T47D (cell line): Measurements from ENCODE around the gene PRR12.

Experiments
- DNase-seq, 2 experiments: peaks; one replicate each; pipeline versions ENCODE4 v3.0.0 to v3.0.0-alpha.2; 2011 to 2012; ENCODE audit warnings: low read depth in 1 of 2, low spot score in 1 of 2
- JUND ChIP-seq: IDR thresholded peaks from 2 replicates; pipeline ENCODE4 v1.6.1; 2012; ENCODE audit warnings: low read depth
- in situ Hi-C: cut with HindIII; loops from 2 replicates; pipeline ENCODE4 v1.10.0; 2016; ENCODE audit warnings: low sequenced_read_pairs, low pct_unique_long_range_greater_than_20kb

PRR12 gene, protein sequence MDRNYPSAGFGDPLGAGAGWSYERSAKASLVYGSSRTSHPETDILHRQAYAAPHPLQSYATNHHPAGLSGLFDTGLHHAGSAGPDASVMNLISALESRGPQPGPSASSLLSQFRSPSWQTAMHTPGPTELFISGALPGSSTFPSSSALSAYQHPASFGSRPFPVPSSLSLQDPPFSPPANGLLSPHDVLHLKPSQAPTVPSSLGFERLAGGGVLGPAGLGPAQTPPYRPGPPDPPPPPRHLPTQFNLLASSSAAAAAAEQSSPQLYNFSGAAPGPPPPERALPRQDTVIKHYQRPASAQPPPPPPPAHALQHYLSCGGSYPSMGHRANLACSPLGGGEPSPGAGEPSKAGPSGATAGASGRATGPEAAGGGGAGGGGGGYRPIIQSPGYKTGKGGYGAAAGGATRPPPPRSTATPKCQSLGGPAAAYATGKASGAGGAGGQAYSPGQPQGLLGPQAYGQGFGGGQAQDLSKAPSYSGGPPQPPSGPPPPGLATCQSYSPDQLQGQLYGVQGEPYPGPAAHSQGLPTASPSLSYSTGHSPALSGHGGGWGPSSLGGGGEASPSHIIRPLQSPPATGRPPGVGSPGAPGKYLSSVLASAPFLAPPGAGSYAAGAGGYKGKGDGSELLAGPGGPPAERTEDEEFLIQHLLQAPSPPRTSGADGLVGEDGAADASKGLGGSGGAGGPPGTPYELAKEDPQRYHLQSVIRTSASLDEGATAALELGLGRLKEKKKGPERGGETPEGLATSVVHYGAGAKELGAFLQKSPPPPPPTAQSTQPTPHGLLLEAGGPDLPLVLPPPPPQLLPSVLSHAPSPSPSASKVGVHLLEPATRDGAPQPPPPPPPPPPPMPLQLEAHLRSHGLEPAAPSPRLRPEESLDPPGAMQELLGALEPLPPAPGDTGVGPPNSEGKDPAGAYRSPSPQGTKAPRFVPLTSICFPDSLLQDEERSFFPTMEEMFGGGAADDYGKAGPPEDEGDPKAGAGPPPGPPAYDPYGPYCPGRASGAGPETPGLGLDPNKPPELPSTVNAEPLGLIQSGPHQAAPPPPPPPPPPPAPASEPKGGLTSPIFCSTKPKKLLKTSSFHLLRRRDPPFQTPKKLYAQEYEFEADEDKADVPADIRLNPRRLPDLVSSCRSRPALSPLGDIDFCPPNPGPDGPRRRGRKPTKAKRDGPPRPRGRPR (N-terminal part only)

DNA sequence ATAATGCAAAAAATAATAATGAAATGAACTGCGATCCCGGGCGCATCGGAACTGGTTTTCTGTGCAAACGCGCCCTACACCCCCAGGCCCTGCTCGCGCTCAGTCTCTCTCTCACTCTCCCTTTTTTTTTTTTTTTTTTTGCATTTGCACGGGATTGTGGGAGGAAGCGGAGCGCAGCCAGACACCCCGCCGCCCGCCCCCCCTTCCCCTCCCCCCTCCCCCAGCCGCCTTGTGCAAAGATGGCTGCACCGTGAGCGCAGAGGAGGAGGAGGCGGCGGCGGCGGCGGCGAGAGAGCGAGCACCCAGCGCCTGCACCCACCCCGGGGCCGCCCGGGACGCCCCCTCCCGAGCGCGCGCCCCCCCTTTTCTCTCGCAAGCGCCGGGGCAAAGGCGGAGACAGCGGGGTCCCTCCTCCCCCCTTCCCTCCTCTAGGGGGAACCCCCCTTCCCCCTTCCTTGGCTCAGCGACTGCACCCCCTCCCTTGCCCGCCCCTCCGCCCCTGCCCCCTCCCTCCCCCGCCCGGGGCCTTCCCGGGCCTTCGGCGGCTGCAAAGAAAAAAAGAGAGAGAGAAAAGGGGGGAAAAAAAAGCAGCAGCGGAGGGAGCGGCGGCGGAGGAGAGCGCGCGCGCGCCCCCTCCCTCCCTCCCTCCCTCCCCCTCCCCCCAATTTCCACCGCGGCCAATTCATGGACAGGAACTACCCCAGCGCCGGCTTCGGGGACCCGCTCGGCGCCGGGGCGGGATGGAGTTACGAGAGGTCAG lies at the start of gene PRR12:
Gene PRR12 (plus strand): TSS at position 212 of the 760 bp plus-strand sequence. CDS start 473 bp downstream, at position 685.
- DNase-seq, result peak; percentile 50 to 78
- TF ChIP-seq JUND, result no peak
- in situ Hi-C loops, result no loop called here

DNA sequence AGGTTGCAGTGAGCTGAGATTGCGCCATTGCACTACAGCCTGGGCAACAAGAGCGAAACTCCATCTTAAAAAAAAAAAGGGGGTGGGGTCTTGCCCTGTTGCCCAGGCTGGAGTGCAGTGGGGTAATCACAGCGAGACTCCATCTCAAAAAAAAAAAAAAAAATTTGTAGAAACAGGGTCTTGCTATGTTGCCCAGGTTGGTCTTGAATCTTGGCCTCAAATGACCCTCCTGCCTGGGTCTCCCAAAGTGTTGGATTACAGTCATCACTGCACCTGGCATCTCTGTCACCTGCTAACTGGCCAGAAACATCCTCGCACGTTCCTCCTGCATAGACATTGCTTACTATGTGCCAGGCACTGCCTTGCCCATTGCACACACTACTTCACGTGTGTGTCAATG lies 49.1 kb upstream of the PRR12 start:
- in situ Hi-C loops, result no loop called here
- TF ChIP-seq JUND, result no peak
- DNase-seq, result no peak

DNA sequence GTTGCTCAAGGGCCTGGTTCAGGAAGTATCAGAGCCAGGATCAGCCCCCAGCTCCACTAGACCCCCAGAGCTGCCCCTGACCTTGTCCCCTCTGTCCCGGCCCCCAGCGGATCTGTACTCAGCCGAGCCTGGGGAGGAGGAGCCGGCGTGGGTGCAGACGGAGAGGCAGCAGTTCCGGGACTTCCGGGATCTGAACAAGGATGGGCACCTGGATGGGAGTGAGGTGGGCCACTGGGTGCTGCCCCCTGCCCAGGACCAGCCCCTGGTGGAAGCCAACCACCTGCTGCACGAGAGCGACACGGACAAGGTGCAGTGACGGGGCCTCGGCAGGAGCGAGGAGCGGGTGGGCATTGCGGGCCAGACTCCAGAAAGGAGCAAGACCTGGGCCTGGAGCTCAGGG lies 48.5 kb upstream of the PRR12 start:
- no peak for DNase-seq
- in situ Hi-C loops, result no loop called here
- TF ChIP-seq JUND, result no peak

DNA sequence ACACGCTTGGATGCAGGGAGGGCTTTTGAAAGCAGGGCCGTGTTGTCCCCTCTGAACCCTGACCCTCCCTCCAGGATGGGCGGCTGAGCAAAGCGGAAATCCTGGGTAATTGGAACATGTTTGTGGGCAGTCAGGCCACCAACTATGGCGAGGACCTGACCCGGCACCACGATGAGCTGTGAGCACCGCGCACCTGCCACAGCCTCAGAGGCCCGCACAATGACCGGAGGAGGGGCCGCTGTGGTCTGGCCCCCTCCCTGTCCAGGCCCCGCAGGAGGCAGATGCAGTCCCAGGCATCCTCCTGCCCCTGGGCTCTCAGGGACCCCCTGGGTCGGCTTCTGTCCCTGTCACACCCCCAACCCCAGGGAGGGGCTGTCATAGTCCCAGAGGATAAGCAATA lies 48.0 kb upstream of the PRR12 start:
- no peak for DNase-seq
- TF ChIP-seq JUND, result no peak
- in situ Hi-C loops, result no loop called here

DNA sequence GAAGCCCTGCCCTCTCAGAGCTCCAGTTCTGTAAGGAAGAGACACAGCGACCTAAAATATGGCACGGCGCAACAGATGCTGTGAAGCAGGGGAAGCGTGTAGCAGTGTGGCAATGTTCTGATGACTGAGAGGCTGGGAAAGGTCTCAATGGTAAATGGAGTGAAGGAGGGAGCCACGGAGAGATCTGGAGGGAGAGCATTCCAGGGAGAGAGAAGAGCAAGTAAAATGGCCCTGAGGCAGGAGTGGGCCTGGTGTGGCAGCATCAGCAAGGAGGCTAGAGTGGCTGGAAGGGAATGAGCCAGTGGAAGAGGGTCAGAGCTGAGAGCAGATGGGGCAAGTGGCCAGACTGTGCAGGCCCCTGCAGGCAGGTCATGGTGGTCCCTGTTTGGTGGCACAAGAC lies 46.8 kb upstream of the PRR12 start:
- no peak for DNase-seq
- no peak for TF ChIP-seq JUND
- in situ Hi-C loops, result no loop called here

DNA sequence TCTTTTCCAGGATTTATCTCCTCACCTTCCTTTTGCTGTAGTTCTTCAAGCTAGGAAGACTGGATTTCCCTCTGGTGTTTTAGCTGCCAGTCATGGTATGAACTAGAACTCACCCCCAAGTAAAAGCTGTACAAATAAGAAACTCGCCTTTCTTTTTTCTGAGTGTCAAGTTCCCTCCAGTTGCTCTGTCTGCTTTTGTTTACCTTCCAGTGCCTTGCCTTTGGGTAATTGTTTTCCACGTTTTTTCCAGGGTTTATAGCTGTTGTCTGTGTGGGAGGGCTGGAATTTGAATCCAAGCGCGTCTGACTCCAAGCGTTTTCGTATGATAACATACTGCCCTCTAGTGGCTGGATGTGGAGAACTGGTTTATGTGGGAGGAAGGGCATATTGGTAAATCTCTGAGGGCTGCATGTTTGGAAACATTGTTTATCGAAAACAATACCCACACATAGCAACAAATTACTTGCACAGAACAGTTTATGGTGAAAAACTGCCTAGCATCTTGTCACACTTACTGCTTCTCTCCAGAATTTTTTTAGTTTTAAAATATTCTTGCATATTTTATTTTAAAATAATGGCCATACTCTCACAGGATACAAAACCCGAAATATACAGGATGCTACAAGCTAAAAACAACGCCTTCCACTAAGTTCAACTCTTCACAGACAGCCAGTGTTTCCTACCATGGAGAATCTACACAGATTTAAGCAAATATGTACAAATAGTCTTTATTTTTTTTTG lies 44.0 kb upstream of the PRR12 start:
- TF ChIP-seq JUND, result no peak
- peak; percentile 65 to 97 for DNase-seq
- in situ Hi-C loops, result no loop called here

DNA sequence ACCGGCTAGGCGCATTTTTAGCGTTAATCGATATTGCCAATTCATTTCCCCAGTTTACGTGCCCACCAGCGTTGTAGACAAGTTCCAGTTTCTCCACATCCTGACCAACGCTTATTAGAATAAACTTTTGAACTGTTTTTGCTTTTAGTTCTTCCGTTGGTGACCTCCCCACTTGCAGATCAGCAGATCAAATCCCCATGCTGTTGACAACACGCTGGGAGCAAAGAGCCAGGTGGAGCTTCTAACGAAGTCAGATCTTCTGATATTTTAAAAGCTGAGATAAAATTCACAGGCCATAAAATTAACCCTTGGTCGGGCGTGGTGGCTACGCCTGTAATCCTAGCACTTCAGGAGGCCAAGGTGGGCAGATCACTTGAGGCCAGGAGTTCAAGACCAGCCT lies 41.9 kb upstream of the PRR12 start:
- in situ Hi-C loops, result no loop called here
- no peak for DNase-seq
- TF ChIP-seq JUND, result no peak

DNA sequence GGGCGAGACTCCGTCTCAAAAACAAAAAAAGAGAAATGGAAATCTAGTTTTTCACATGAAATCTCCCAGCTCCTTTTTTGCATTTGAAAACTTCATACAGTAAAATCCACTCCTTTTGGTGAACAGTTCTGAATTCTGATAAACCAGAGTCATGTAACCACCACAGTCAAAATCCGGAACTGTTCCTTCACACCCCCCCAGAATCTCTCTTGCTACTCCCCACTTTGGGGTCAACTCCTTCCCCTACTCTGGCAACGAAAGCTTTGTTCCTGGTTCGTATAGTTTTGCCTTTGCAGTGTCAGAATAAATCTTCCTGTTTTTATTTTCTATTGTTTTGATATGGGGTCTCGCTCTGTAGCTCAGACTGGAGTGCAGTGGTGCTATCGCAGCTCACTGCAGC lies 39.5 kb upstream of the PRR12 start:
- no peak for DNase-seq
- no peak for TF ChIP-seq JUND
- in situ Hi-C loops, result no loop called here

DNA sequence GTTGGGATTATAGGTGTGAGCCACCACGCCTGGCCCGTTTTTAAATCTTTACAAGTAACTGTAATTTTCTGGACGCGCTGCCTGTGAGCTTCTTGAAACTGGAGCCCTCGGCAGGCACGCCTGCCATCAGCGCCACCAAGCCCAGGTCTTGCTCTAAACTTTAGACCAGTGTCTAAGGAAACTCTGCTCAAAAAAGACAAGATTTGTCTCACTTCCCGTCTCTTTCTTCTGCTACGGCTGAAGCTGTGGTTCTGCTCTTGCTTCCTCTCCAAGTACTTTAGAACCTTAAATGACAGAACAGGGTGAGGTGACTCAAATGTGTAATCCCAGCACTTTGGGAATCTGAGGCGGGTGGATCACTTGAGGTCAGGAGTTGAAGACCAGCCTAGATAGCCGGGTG lies 38.2 kb upstream of the PRR12 start:
- no peak for TF ChIP-seq JUND
- no peak for DNase-seq
- in situ Hi-C loops, result no loop called here

DNA sequence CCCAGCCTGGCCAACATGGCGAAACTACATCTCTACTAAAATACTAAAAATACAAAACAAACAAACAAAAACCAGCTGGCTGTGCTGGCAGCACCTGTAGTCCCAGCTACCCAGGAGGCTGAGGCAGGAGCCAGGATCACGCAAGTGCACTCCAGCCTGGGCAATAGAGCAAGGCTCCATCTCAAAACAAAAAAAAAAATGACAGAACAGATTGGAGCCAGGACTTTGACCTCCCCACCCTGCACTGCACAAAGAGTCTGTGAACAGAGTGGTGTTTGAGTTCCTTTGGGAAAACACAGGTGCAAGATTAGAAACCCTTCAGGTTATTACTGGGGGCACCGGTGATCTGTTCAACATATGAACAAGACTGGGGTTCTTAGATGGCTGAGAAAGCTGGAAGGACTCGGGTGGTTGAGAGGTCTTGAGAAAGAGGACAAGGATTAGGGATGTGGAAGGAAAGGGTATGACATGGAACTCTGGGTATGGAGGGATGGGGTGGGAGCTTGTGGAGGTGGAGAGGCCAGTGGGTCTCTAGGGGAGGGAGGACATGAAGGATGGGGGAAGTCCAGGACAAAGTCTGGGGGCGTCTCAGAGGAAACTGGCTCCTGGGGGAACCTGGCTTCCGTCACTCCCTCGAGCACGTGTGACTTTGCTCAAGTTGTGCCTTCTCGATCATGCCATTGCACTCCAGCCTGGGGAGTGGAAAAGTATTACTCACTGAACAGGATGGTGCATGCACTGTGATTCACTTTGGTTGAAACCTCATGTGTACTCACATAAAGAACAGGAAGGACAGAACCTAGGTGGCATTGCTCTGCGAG lies 37.3 kb upstream of the PRR12 start:
- in situ Hi-C loops, result no loop called here
- no peak for TF ChIP-seq JUND
- no peak for DNase-seq

DNA sequence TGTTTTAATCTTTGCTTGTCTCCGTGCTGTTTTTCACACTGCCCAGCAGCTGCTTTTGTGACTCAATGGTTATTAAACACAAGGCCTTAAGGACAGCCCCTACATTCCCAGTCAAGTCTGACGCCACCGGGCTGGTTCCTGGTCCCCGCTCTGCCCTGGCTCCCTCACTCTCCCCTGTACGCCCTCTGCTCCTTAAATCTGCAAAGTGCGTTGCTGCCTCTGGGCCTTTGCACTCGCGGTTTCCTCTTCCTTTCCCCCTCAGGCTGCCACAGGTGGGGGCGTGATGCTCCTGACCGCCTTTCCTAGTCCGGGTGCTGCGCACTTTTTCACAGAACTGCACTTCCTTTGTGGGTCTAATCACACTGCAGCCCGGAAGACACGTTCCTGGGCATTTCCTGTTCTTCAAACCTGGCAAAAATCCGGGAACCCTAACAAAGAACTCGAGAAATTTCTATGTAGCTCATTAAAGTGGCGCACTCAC lies 36.2 kb upstream of the PRR12 start:
- in situ Hi-C loops, result no loop called here
- no peak for TF ChIP-seq JUND
- no peak for DNase-seq
